Panc1 (cell line): ENCODE results near the gene HOXA10. TPM values are rescaled to one million over a fixed set of nuclear protein-coding genes. Genes with fewer than 3 reads are reported as not detected.

Experiments used
- ATAC-seq: fragments of 200-7000 bp; cut with Tn5 transposase; 2 replicates; pipeline ENCODE4 v1.9.1; 2020; ENCODE audit warnings: mild to moderate bottlenecking, moderate library complexity
- BruUV-seq: library from RNA; stranded (reverse); fragments of 400-500 nt; replicated peaks from 2 replicates; lab custom pipeline; 2021; lab: Mats Ljungman, UMichigan
- CTCF ChIA-PET: fragments of 300-600 bp; sonication (Branson Sonifier 250); formaldehyde crosslinking; loops from one replicate; lab custom pipeline; 2022; ENCODE audit warnings: antibody characterized with exemption; lab: Charles Lee
- POLR2A ChIA-PET: fragments of 300-600 bp; sonication (Branson Sonifier 250); formaldehyde crosslinking; loops from one replicate; lab custom pipeline; 2022; ENCODE audit warnings: antibody characterized with exemption; lab: Charles Lee
- DNase-seq: peaks from one replicate; pipeline ENCODE4 v3.0.0-alpha.2; 2010; ENCODE audit warnings: low read depth, low spot score
- H3K27ac ChIP-seq: 2 replicates; pipeline ENCODE4 v1.5.1; 2011; ENCODE audit warnings: mild to moderate bottlenecking, low read length, inconsistent platforms
- H3K27me3 ChIP-seq: fragments of 200-500 bp; sonication (Bioruptor generic); 2 replicates; pipeline ENCODE4 v1.6.0; 2014; ENCODE audit warnings: low read length, inconsistent platforms; ENCODE audit not compliant: control insufficient read depth, insufficient read depth
- H3K36me3 ChIP-seq: fragments of 200-500 bp; sonication (Bioruptor generic); 2 replicates; pipeline ENCODE4 v1.5.1; 2014; ENCODE audit warnings: inconsistent platforms, mild to moderate bottlenecking, low read length, moderate library complexity; ENCODE audit not compliant: control insufficient read depth, insufficient read depth
- H3K4me1 ChIP-seq: 2 replicates; pipeline ENCODE4 v1.5.1; 2011; ENCODE audit warnings: inconsistent platforms, mild to moderate bottlenecking, low read length, moderate library complexity; ENCODE audit not compliant: control insufficient read depth, insufficient read depth
- H3K4me3 ChIP-seq, 2 experiments: 2 replicates each; pipeline ENCODE4 v1.5.1; 2011 to 2012; ENCODE audit warnings: low read depth in 2 of 2, low read length in 2 of 2, mild to moderate bottlenecking in 2 of 2, inconsistent platforms in 1 of 2, moderate library complexity in 1 of 2
- H3K9me3 ChIP-seq: fragments of 200-500 bp; sonication (Bioruptor generic); 2 replicates; pipeline ENCODE4 v1.5.1; 2014; ENCODE audit warnings: low read depth, mild to moderate bottlenecking, inconsistent platforms, low read length, moderate library complexity; ENCODE audit not compliant: control insufficient read depth, insufficient read depth
- CTCF ChIP-seq: fragments of 450-650 bp; IDR thresholded peaks from 2 replicates; pipeline ENCODE4 v1.5.1; 2017; ENCODE audit warnings: mild to moderate bottlenecking
- POLR2AphosphoS5 ChIP-seq: IDR thresholded peaks from 2 replicates; pipeline ENCODE4 v1.6.1; 2012; ENCODE audit warnings: mild to moderate bottlenecking, low read depth, low read length, moderate library complexity
- REST ChIP-seq, 2 experiments: IDR thresholded peaks; 2 replicates each; pipeline ENCODE4 v1.6.1; 2011 to 2012; ENCODE audit warnings: low read depth in 2 of 2, control low read depth in 1 of 2, low read length in 1 of 2, mild to moderate bottlenecking in 1 of 2, moderate library complexity in 1 of 2; ENCODE audit not compliant: insufficient read depth in 1 of 2
- SIN3A ChIP-seq: IDR thresholded peaks from 2 replicates; pipeline ENCODE4 v1.6.1; 2012; ENCODE audit warnings: low read depth, mild to moderate bottlenecking, low read length, moderate library complexity, borderline replicate concordance; ENCODE audit not compliant: insufficient read depth
- TCF7L2 ChIP-seq: IDR thresholded peaks from 2 replicates; pipeline ENCODE4 v1.6.1; 2011; ENCODE audit warnings: mild to moderate bottlenecking, low read depth, low read length, inconsistent platforms
- in situ Hi-C: cut with HindIII; loops from 2 replicates; pipeline ENCODE4 v1.10.0; 2016; ENCODE audit warnings: low sequenced_read_pairs, low pct_unique_long_range_greater_than_20kb
- intact Hi-C: fragments of 100-400 bp; cut with micrococcal nuclease; formaldehyde crosslinking; loops from one replicate; pipeline ENCODE4 v1.10.0; 2022; ENCODE audit not compliant: unreplicated experiment
- total RNA-seq: library from RNA; stranded (reverse); gene quantifications from one replicate; pipeline ENCODE4 v1.2.1, GENCODE V29; 2021; ENCODE audit not compliant: unreplicated experiment

Gene HOXA10
- total RNA-seq, 1 experiment from 2014 or later, result 0.41 TPM

GRCh38 chr7:27128034-27128433 is 46.1 kb downstream of the HOXA10 start:
- Histone ChIP-seq H3K36me3 (no peaks in the 10 kb centered on the region), H3K27ac (peak overlapping the region; percentile 99), H3K4me1 (peaks cover 70% of the 10 kb centered on the region), H3K4me3 (no peak overlapping the region), H3K27me3 (no peaks in the 10 kb centered on the region), H3K9me3 (no peaks in the 10 kb centered on the region)
- in situ Hi-C loops (no loop called here), intact Hi-C loops (no loop called here)
- TF ChIP-seq REST (IDR thresholded peaks at IDR 0.05; ENCODE audit: insufficient read depth in 1 of 2, low read depth in 2 of 2, low read length in 1 of 2), result no peak
- TF ChIP-seq POLR2AphosphoS5, result no peak
- TF ChIP-seq SIN3A, result no peak
- no peak for TF ChIP-seq TCF7L2
- TF ChIP-seq CTCF, result no peak
- CTCF ChIA-PET, result interaction anchor here (0.5 to 0.6 kb wide), 2 partner anchors 14 to 59 kb away, joined by 3 read pairs; no protein-coding TSS in a partner anchor
- ATAC-seq (no peak), DNase-seq (no peak)
- BruUV-seq, result no TSS peak
- POLR2A ChIA-PET, result no interaction called here

GRCh38 chr7:27126596-27127327 is 47.4 kb downstream of the HOXA10 start:
- Histone ChIP-seq H3K9me3 (no peaks in the 10 kb centered on the region), H3K27ac (peak overlapping the region; percentile 99), H3K4me1 (peaks cover 60% of the 10 kb centered on the region), H3K27me3 (no peaks in the 10 kb centered on the region), H3K4me3 (no peak overlapping the region), H3K36me3 (no peaks in the 10 kb centered on the region)
- BruUV-seq, result no TSS peak
- in situ Hi-C loops, result no loop called here
- ATAC-seq, result no peak
- DNase-seq, result no peak
- intact Hi-C loops, result no loop called here
- no peak for TF ChIP-seq TCF7L2
- no peak for TF ChIP-seq POLR2AphosphoS5
- no peak for TF ChIP-seq REST (IDR thresholded peaks at IDR 0.05; ENCODE audit: insufficient read depth in 1 of 2, low read depth in 2 of 2, low read length in 1 of 2)
- TF ChIP-seq SIN3A, result no peak
- no peak for TF ChIP-seq CTCF
- ChIA-PET POLR2A (no interaction called here), CTCF (no interaction called here)
